Stomach (tissue), 9 donors: Measurements from ENCODE around the gene PUM2. TPM values are rescaled to one million over a fixed set of nuclear protein-coding genes. Genes with fewer than 3 reads are reported as not detected.

Experiments
- DNase-seq, 2 donors: peaks; one replicate each; pipeline versions ENCODE4 v3.0.0 to v3.0.0-alpha.2; 2013 to 2019
- H3K27ac ChIP-seq, 5 donors: fragments of 200-600 bp in 4 of 5; sonication (generic) in 4 of 5; one replicate each; pipeline ENCODE4 v1.5.1; 2013 to 2019; ENCODE audit warnings: mild to moderate bottlenecking in 1 of 5, moderate library complexity in 1 of 5
- H3K27me3 ChIP-seq, 3 donors: fragments of 200-600 bp; sonication (generic); one replicate each; pipeline ENCODE4 v1.5.1; 2017 to 2019; ENCODE audit warnings: mixed run types in 1 of 3
- H3K36me3 ChIP-seq, 4 donors: fragments of 200-600 bp; sonication (generic); 1 replicate in 3 of 4; 2 replicates in 1 of 4; pipeline ENCODE4 v1.5.1; 2016 to 2019
- H3K4me1 ChIP-seq, 4 donors: fragments of 200-600 bp; sonication (generic); one replicate each; pipeline ENCODE4 v1.5.1; 2016 to 2019
- H3K4me3 ChIP-seq, 4 donors: fragments of 200-600 bp; sonication (generic) in 3 of 4; one replicate each; pipeline ENCODE4 v1.5.1; 2016 to 2019; ENCODE audit warnings: mild to moderate bottlenecking in 1 of 4
- H3K9me3 ChIP-seq, 4 donors: fragments of 200-600 bp; sonication (generic); one replicate each; pipeline ENCODE4 v1.5.1; 2016 to 2019
- EP300 ChIP-seq: sonication (generic); formaldehyde crosslinking; IDR thresholded peaks from one replicate; pipeline ENCODE4 v1.6.1; 2017; ENCODE audit warnings: antibody characterized with exemption
- POLR2A ChIP-seq, 4 donors: fragments of 450-650 bp; IDR thresholded peaks; one replicate each; pipeline ENCODE4 v1.6.1; 2016; ENCODE audit warnings: antibody characterized with exemption in 4 of 4, control low read depth in 2 of 4, mild to moderate bottlenecking in 1 of 4, moderate library complexity in 1 of 4
- POLR2AphosphoS5 ChIP-seq, 3 donors: sonication (generic); formaldehyde crosslinking; IDR thresholded peaks; one replicate each; pipeline ENCODE4 v1.6.1; 2016; ENCODE audit warnings: antibody characterized with exemption in 3 of 3
- WGBS, 5 donors: extraction: QIAGEN DNeasy Blood & Tissue Kit in 3 of 5; methylation state at CpG; one replicate each; pipeline versions ENCODE4 v1.1.5 to v1.1.7; 2013 to 2018; 5-methylcytosine and 5-hydroxymethylcytosine counted together
- intact Hi-C: fragments of 100-400 bp; cut with DNase I; formaldehyde crosslinking; loops from one replicate; pipeline ENCODE4 v1.15.1; 2023; ENCODE audit warnings: low total_unique reads
- polyA plus RNA-seq, 3 donors: library from polyadenylated mRNA; stranded (reverse); fragments of 200-250 nt; gene quantifications; one replicate each; pipeline ENCODE4 v1.2.3, GENCODE V29; 2013
- total RNA-seq, 5 donors: library from RNA; depleted of rRNA; stranded (reverse); fragments of >200 nt; gene quantifications; one replicate each; pipeline versions ENCODE4 v1.1.0 to v1.2.3, GENCODE V29; 2014 to 2016
- TF ChIP-seq, protein P1 (sequence below), 7 experiments: fragments of 450-650 bp in 4 of 7; fragments of 200-600 bp in 3 of 7; sonication (generic) in 3 of 7; IDR thresholded peaks; one replicate each; pipeline ENCODE4 v1.5.1; 2016 to 2019; ENCODE audit warnings: antibody characterized with exemption in 7 of 7, control low read depth in 2 of 7, mild to moderate bottlenecking in 1 of 7
- donor health status: healthy with polysubstance abuse.
- donor health status: Bipolar disorder and iron deficiency.
- donor health status: healthy.

Gene PUM2
- total and polyA plus RNA-seq, 8 donors, result 20.9 to 128 (median 39.7) TPM

DNA sequence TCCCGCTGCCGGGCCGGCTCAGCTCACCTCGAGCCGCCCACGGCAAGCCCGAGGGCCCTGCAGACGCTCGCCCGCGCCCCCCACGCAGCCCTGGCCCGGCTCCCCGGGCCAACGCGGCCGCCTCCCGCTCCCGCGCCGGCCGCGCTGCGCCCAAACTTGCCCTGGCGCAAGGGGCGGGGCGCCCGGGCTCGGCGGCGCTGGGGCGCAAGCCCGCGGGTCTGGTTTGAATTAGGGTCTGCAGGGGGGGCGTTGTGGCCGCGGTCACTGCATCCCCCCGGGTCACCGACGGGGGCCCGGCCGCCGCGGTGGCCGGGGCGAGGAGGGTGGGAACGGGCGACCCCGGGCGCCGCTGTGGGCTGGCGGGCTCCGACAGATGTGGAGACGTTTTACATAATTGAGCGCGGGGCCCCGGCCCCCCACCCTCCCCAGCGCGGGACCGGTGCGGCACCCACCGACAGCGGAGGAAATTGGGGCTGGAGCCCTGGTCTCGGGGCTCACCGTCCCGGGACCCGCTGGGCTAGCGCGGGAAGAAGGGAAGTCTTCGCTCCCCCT lies 126.4 kb downstream of the PUM2 start:
- peaks cover 0 to 48% (median 0%) of the 10 kb centered on the region in 3 donors for H3K27me3 ChIP-seq
- DNase-seq, result no peak
- WGBS, 5 donors, result 0 to 2% (median 1%) methylated on average over 9 to 70 of the region's 70 CpGs

DNA sequence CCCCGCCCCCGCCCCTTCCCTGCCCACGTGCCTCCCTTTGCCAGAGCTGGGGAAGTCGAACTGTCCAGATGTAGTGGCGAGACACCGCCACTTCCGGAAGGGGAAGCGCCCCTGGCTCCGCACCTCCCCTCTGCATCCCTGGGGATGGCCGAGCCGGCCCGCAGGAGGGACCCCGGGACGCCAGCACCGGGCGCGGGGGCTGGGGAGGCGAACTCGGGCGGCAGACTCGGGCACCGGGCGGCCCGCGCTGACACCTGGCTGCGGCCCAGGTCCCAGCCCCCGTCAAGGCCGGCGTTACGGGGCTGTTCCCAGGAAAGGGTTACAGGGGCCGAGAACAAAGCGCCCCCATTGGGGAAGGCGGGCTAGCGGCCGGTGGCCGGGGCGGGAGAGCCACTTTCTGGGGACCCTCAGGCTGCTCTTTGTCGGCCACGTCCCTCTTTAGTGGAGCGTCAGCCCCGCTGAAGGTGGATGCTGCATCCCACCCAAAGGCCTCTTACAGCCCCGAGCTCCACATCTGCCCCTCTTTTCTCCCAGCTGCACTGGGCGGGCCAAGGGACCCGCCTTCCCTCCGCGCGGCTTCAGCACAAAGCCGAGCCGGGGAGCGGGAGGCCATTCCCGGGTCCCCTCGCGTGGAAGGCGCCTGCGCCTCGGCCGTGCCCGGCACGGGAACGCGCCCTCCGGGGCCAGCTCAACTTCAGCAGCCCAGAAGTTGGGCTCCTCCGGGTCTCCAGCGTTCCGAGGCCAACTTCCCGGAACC lies 127.1 kb downstream of the PUM2 start:
- Histone ChIP-seq H3K27me3 (peaks cover 0 to 48% (median 0%) of the 10 kb centered on the region in 3 donors), H3K4me1 (peaks cover 26 to 62% (median 49%) of the 10 kb centered on the region in 4 donors), H3K36me3 (no peaks in the 10 kb centered on the region), H3K4me3 (peak overlapping the region; percentile 65 to 82 (median 70)), H3K9me3 (no peaks in the 10 kb centered on the region), H3K27ac (peak overlapping the region; percentile 88 to 95 (median 91))
- intact Hi-C loops, result loop anchor here (10.0 kb wide), 1 partner anchor 89 kb away; no protein-coding TSS in a partner anchor
- WGBS, 5 donors, result 0 to 12% (median 0%) methylated on average over 3 to 66 of the region's 66 CpGs
- DNase-seq, result peak; percentile 54 to 79
- TF ChIP-seq, protein P1, sequence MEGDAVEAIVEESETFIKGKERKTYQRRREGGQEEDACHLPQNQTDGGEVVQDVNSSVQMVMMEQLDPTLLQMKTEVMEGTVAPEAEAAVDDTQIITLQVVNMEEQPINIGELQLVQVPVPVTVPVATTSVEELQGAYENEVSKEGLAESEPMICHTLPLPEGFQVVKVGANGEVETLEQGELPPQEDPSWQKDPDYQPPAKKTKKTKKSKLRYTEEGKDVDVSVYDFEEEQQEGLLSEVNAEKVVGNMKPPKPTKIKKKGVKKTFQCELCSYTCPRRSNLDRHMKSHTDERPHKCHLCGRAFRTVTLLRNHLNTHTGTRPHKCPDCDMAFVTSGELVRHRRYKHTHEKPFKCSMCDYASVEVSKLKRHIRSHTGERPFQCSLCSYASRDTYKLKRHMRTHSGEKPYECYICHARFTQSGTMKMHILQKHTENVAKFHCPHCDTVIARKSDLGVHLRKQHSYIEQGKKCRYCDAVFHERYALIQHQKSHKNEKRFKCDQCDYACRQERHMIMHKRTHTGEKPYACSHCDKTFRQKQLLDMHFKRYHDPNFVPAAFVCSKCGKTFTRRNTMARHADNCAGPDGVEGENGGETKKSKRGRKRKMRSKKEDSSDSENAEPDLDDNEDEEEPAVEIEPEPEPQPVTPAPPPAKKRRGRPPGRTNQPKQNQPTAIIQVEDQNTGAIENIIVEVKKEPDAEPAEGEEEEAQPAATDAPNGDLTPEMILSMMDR (IDR thresholded peaks at IDR 0.05), result no peak
- TF ChIP-seq EP300 (no peak), POLR2AphosphoS5 (IDR thresholded peaks at IDR 0.05) (peak in 1 of 3 donors; percentile 8), POLR2A (IDR thresholded peaks at IDR 0.05) (no peak)

More for the DNA sequence above, 126.4 kb downstream of the PUM2 start:
- Histone ChIP-seq H3K36me3 (no peaks in the 10 kb centered on the region), H3K9me3 (no peaks in the 10 kb centered on the region), H3K4me1 (peaks cover 26 to 56% (median 47%) of the 10 kb centered on the region in 4 donors), H3K4me3 (peak overlapping the region; percentile 65 to 82 (median 70)), H3K27ac (peak overlapping the region; percentile 88 to 95 (median 91))
- TF ChIP-seq EP300 (no peak), POLR2AphosphoS5 (IDR thresholded peaks at IDR 0.05) (no peak), POLR2A (IDR thresholded peaks at IDR 0.05) (no peak)
- intact Hi-C loops, result loop anchor here (10.0 kb wide), 1 partner anchor 89 kb away; no protein-coding TSS in a partner anchor

DNA sequence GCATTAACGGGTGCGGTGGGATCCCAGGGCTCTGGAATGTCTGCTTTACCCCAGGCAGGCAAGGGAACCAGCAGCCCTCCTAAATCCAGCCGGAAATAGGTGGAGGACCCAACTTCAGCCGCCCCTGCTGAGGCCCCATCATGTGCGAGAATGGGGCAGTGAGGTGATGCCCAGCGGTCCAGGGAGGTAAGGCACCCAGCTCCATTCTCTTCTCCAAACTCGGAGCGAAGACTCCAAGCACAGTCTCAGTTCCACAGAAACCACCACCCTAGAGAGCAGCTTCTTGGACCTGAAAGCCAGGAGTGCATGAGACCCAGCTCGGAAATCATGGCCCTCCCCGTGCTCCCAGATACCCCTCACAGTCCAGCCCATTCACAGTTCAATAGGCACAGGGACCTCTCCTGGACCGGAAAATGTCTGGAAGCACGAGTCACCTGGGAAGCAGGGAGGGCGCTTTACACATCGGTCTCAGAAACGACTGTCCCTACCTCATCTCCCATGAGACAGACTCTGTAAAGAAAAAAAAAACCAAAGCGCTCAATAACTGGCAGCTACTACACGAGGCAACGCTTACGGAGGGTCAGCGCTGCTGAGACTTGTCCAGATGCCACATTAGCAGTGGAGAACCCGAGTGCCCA lies 127.8 kb downstream of the PUM2 start:
- TF ChIP-seq EP300, result no peak
- intact Hi-C loops, result loop anchor here (10.0 kb wide), 1 partner anchor 88 kb away; no protein-coding TSS in a partner anchor
- WGBS, 5 donors, result 29 to 36% (median 32%) methylated on average over 19 to 21 of the region's 21 CpGs
- Histone ChIP-seq H3K4me3 (peak overlapping the region; percentile 65 to 82 (median 70)), H3K27me3 (peaks cover 0 to 48% (median 0%) of the 10 kb centered on the region in 3 donors), H3K9me3 (no peaks in the 10 kb centered on the region), H3K36me3 (no peaks in the 10 kb centered on the region), H3K27ac (peak overlapping the region; percentile 88 to 95 (median 91)), H3K4me1 (peaks cover 26 to 66% (median 53%) of the 10 kb centered on the region in 4 donors)
- DNase-seq, result no peak

DNA sequence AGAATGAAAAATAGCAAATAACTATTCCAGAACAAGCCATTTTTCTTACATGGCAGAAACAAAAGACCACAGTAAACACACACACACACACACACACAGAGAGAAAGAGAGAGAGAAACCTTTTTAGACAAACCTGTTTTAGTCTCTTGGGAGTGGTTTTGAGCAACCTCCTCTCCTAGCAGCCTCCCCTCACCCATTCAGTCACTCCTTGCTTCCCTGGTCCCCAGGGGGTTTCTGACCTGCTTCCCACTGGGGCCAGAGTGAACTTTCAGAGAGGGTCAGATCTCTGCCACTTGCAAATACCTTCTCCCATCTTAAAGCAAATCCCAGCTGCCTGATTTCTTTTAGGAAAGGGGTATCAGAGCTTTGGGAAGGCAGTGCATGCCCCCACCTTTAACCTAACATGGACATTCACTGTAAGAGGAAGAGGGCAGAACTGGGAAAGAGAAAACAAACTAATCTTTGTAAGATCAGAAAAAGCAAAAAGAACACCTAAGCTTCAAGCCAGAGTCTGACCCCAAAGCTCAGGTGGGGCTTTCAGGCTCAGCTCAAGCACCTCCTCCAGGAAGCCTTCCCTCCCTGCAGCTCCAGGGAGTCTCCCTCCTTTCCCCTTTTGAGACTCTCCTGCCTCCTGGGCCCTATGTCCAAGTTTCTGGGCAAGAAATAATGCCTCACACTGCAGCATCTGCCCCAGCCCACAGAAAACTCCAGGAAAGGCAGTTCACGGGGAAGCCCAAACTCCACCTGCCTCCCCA lies 128.5 kb downstream of the PUM2 start:
- TF ChIP-seq POLR2AphosphoS5 (IDR thresholded peaks at IDR 0.05), result no peak
- TF ChIP-seq EP300, result no peak
- no peak for TF ChIP-seq POLR2A (IDR thresholded peaks at IDR 0.05)
- TF ChIP-seq, protein P1 (IDR thresholded peaks at IDR 0.05), result no peak
- intact Hi-C loops, result loop anchor here (10.0 kb wide), 1 partner anchor 87 kb away; no protein-coding TSS in a partner anchor
- DNase-seq, result peak in 1 of 2 donors; percentile 61
- H3K27me3 ChIP-seq, result peaks cover 0 to 48% (median 0%) of the 10 kb centered on the region in 3 donors
- H3K4me3 ChIP-seq, result peak overlapping the region in 2 of 4 donors; percentile 73 to 82
- H3K27ac ChIP-seq, result peak overlapping the region in 2 of 5 donors; percentile 91 to 92
- no peaks in the 10 kb centered on the region for H3K36me3 ChIP-seq
- WGBS, 5 donors, result 73 to 100% (median 87%) methylated on average over 1 of the region's 1 CpG
- H3K9me3 ChIP-seq, result no peaks in the 10 kb centered on the region
- peaks cover 26 to 72% (median 55%) of the 10 kb centered on the region in 4 donors for H3K4me1 ChIP-seq
